Ramos (cell line): ENCODE data around the gene MFAP4.

Experiments used
- in situ Hi-C: fragments of 300-500 bp; cut with MboI; formaldehyde crosslinking; loops from one replicate; pipeline ENCODE4 v1.14.3; 2022; ENCODE audit warnings: low sequenced_read_pairs; ENCODE audit not compliant: unreplicated experiment

The MFAP4 gene, protein sequence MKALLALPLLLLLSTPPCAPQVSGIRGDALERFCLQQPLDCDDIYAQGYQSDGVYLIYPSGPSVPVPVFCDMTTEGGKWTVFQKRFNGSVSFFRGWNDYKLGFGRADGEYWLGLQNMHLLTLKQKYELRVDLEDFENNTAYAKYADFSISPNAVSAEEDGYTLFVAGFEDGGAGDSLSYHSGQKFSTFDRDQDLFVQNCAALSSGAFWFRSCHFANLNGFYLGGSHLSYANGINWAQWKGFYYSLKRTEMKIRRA

DNA sequence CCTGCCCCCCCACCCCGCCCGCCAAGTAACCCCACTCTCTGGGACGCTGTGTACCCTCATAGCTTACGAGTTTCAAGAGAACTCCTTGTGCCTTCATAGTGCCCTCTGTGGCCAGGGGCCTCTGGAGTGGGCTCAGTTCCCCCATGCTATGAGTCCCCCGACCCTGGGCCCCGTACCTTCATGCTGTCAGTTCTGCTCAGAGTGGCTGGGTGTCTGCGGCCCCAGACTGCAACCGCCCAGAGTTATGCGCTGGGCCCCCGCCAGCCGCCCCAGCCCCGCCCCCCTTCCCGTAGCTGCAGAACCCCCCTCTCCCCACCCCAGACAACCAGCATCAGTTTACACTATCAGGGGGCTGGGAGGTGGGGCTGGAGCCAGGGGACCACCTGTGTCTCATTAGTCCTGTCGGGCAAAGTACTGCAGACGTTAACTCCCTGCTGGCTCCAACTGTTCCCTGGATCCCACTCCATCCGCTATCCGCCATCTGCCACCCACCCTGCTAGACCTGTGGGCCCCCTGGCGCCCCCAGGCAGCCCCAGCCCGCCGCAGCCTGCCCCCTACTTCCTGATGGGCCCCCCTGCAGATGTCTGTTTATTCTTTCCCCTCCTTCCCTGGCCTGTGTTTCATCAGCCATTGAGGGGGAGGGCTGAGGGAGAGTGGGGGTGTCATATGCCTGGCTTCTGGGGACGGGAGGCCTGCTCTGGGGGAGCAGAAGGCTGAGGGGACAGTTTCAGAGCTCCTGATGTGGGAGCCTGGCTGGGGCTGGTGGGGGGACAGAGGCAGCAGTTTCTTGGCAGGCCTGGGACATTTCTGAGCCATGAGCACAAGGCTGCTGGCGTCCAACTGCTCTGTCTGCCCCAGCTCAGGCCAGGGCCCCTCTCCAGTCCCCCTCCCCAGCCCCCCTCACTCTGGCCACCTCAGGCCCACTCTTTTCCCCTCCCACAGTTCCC is at the start of gene MFAP4:
TSS of gene MFAP4 (minus strand) at position 217 of the 947 bp plus-strand sequence. CDS start at position 182, 35 bp downstream.
- in situ Hi-C loops = no loop called here

DNA sequence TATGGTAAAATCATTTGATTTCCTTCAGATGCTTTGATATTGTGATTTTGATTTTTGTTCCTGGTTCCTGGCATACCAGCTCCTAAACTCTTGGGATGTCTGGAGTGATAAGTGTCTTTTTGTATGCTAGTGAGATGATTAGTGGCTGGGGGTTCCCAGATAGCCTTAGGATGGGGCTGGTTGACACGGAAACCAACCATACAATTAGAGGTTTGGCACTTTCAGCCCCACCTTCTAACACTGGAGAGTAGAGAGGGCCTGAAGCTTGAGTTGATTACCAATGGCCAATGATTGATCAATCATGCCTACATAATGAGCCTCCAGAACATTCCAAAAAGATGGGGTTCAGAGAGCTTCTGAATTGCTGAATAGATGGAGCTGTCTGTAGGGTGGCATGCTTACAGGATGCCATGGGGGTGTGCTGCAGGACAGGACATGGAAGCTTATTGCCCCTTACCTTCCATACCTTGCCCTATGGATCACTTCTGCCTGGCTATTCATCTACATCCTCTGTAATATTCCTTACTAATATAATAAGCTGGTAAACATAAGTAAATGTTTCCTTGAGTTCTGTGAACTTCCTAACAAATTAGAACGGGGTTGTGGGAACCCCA is 46.8 kb upstream of the MFAP4 start:
- in situ Hi-C loops = no loop called here

DNA sequence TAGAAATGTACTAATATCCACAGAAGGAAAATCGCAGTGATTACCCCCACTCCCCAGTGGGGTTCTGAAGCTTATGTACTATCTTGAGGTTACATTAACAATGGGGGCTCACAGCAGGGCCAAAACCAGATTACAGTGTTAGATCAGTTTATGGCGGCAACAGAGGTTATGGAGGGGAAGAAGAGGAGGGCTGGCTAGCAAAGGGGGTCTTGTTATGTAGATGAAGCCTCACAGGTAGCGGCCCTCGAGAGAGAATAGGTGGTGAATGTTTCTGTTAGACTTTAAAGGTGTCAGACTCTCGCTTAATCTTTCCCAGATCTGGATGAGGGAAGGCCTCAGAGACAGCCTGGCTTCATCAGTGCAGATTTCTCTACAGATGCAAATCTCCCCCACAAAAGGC is 46.3 kb upstream of the MFAP4 start:
- in situ Hi-C loops = no loop called here

DNA sequence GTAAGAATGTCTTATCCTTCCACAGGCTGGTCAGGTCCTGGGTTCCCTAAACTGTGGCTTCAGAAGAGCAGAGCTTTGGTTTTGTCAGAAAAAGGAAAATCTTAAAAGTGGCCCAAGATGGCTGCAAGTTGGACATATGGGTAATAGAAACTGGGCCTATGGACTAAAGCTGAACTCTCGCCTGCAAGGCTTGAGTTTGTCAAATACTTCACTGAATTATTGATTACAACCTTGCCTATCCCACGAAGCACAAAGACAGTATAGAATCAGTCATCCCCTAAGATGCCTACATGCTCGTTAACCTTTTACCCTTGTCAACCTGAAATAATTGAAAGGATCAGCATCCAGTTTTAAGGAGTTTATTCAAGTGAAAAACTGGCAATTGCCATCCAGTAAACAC is 44.7 kb upstream of the MFAP4 start:
- in situ Hi-C loops = no loop called here

DNA sequence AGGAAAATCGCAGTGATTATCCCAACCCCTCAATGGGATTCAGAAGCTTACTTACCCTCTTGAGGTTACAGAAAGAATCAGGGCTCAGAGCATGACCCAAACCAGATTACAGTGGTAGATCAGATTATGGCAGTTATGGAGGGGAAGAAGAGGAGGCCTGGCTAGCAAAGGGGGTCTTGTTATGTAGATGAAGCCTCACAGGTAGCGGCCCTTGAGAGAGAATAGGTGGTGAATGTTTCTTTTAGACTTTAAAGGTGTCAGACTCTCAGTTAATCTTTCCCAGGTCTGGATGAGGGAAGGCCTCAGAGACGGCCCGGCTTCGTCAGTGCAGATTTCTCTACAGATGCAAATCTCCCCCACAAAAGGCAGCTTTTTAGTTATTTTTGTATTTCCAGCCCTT is 39.6 kb upstream of the MFAP4 start:
- in situ Hi-C loops = no loop called here

DNA sequence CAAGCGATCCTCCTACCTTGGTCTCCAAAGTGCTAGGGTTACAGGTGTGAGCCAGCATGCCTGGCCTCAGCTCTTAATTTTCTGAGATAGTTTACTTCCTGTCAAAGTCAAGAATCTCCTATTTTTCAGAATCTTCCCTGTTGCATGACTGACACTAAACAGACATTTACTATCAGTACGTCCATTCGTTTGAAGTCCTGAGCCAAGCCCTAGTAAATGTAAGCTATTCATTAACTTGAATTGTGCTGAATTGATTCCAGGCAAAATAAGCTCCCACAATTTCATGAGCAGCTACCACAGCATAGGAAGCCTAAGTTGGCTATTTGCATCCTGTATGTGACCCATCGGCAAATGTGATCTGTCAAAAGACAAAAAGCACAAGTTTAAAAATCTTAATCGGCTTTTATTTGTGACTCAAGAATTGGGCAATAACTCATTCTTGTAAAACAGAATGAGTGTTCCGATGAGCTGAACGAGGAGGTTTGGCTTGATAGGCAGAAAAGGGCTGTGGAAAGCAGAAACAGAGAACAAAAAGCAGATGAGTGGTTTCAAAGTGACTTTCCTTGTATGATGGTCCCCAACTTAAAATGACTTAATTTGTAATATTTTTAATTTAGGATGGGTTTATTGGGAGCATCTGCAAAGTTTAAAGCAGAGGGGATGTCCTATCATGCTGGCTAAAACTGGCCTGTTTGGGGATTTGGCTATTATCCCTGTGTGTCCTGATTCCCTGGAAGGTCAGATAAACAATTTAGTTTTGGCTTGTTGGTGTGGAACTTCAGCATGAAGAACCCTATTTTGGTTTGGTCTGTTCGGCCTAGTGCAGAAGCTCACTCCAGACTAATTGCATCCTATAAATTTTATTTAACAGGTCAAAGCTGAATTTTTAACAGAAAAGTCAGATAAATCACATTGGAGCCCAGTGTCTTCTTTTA is 38.2 kb upstream of the MFAP4 start:
- in situ Hi-C loops = no loop called here

DNA sequence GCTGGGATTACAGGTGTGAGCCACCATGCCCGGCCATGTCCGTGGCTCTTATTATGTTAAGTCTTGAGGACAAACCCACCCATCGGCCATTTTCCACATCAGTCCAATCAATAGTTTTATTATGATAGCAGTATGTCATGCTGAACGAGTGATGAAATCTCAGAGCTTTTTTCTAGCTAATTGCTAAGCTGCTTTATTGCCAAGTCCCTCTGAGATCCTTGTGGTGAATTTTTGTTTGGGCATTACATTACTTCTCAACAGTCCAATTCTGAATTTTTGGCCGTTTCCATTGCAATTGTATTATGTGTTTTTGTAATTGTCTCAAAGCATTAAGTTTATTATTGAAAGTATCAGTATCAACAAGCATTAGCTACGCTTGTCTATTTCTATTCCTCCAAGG is 34.9 kb upstream of the MFAP4 start:
- in situ Hi-C loops = no loop called here

DNA sequence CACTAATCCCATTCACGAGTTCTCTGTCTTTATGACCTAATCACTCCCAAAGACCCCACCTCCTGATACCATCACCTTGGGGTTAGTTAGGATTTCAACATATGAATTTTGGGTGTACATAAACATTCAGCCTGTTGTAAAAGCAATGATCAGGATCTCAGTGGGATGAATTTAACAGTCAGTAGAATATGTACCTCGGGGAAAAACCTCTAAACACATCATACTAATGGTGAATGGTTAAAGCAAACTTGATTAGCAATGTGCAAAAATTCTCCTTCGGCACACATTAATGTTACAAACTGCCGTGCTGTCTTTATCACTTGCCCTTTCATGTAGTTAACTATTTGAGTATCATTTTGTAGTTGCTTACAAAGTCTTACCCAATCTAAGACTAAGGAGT is 34.2 kb upstream of the MFAP4 start:
- in situ Hi-C loops = no loop called here

DNA sequence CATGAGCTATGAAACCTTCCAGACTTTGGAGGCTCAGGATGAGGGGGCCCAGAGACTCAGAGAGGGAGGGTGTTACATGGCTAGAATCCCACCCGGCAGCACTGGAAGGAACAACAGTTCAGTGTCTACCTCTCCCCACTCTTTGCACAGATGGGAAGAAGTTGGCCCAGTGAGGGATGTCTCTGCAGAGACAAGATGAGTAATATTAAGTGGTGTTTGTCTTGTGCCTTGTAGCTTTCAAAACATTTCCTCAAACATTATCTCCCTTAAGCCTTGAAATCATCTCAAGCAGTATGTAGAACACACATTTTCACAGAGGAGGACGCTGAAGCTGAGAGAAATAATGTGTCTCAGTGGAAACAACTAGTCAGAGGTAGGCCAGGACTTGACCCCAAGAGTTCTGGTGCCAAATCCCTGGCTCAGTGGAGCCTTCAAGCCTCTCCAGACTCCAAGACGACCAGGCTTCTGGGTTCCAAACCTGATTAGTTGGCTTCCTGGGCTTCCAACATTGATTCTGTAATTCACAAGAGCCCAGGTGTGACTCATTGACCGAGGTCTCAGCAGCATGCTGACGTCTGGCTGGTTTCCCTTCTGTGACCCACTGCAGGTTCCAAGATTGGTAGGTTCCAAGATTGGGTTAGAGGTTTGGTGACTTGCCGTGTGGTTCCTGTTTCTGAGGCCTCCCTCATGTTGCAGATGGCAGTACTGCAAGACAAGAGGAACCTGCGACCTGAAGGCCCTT is 31.4 kb upstream of the MFAP4 start:
- in situ Hi-C loops = no loop called here

DNA sequence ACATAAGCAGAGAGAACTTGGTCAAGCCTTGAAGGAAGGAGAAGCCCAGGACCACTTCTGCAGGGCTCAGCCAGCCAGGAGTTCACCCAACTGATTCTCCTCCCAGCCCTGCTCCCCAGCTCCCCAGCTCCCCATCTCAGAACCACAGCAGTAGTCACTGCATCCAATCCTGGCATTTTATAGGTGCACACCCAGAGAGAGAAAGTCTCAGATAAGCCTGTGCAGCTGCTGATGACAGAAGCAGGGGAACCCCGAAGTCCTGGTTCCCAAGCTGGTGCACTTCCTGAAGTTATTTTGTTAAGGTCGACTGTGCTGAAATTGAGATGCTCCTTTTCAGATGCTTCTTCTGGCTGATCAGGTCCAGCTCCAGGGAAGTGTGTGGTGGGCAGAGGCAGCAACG is 30.6 kb upstream of the MFAP4 start:
- in situ Hi-C loops = no loop called here

DNA sequence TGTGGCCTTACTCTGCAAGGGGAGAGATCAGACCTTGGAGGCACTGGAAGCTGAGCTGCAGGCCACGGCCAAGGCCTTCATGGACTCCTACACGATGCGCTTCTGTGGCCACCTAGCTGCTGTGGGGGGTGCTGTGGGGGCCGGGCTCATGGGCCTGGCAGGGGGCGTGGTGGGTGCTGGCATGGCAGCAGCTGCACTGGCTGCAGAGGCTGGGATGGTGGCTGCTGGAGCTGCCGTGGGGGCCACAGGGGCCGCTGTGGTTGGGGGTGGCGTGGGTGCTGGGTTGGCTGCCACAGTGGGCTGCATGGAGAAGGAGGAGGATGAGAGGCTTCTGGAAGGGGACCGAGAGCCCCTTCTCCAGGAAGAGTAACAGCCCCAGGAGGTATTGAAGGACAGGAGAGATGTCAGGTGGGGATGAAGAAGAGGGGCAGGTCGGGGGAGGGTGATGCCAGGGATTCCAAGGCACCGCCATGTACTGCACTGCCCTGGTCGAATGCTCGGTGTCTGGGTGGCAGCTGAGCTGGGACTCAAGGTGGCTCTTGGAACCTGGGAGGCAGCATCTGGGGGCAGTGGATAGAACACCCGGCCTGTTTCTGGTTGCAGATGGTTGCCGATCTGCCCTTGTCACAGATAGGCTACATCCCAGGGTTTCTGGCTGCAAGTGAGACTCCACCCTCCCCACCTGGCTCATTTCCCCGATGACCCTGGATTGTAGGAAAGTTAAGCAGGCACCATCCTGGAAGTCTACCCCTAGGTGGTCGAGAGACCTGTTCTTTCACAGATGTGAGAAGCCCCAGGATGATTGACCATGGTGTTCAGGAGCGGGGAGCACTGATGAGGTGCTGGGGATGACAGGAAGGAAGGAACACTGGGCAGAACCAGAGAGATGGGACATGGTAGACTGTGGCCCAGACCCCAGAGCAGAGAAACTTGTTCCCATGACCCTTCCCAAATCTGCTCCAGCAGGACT is 29.1 kb upstream of the MFAP4 start:
- in situ Hi-C loops = no loop called here

DNA sequence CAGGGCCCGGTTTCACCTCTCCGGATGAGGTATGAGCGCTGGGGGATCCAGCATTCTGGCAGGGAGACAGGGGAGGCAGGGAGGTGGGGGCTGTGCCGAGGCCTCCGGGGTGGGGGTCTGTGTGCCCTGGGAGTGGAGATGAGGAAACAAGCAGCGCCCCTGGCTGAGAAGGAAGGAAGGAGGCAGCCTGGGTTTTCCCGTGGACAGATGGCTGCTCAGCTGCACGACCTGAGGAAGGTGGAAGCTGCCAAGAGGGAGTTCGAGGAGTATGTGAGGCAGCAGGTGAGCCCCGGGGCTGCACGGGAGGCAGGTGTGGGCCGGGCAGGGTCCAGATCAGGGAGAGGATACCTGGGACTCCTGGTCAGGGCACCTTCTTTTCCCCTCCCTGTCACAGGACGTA is 28.3 kb upstream of the MFAP4 start:
- in situ Hi-C loops = no loop called here

DNA sequence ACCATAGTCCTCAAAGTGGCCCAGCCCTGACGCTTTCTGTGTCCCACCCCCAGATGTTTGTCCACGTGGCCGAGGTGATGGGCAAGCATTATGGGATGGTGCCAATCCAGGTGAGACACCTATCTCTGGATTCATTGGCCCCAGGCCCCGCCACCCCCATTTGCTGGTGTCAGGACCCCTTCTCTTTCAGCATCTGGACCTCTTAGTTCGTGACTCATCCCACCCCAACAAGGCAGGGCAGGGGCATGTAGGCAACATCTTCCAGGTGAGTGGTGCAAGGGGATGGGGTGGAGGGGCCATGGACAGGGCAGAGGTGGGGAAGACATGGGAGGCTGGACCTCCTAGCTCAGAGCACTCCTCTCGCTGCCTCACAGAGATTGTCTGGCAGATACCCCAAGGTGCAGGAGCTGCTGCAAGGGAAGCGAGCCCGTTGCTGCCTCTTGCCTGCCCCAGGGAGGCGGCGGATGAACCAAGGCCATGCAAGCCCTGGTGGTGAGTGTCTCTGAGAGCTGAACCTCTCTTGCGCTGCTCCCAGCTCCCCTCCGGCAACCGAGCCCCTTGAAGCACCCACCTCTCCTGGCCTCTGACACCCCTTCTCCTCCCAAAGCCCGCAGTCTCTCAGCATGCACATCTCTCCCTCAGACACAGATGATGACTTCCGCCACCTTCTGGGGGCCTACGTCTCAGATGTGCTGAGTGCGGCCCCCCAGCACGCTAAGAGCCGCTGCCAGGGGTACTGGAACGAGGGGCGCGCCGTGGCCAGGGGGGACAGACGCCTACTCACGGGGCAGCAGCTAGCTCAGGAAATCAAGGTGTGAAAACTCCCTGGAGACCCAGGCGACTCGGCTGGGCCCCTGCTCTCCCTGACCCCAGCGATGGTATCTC is 27.6 kb upstream of the MFAP4 start:
- in situ Hi-C loops = no loop called here

DNA sequence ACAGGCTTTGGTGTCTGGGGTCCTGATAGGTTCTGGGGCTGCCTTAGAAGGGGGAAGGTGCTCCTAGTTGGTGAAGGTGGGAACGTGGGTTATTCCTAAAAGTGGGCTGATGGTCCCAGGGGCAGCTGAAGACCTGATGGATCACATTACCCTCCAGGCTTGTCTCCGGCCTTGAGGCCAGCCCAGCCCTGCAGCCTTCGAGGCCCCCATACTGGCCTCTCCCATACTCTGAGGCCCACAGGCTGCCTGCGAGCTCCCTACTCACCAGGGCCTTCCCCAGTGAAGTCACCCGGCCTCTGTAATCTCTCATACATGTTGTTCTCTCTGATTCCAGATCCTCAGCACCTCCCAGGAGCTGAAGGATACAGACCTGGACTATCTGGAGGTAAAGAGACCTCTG is 26.8 kb upstream of the MFAP4 start:
- in situ Hi-C loops = no loop called here

DNA sequence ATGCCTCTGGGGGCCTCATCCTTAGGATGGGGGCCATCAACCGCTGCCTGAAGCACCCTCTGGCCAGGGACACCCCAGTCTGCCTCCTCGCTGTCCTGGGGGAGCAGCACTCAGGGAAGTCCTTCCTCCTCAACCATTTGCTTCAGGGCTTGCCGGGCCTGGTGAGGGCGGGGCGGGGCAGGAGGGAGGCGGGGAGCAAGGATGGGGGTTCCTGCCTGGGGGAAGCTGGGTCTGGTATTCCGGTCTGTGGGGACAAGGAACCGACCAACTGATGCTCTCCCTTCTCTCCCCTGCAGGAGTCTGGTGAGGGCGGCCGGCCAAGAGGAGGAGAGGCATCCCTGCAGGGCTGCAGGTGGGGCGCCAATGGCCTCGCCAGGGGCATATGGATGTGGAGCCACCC is 26.0 kb upstream of the MFAP4 start:
- in situ Hi-C loops = no loop called here

DNA sequence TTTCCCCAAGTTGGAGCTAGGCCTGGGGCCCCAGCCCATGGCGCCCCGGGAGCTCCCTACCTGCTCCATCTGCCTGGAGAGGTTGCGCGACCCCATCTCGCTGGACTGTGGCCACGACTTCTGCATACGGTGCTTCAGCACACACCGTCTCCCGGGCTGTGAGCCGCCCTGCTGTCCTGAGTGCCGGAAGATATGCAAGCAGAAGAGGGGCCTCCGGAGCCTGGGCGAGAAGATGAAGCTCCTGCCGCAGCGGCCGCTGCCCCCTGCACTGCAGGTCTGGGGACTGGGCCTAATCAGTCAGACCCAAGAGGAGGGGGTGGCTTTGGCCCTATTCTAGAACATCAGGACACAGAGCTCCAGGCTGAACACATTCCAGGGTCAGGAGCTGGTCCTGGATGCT is 25.5 kb upstream of the MFAP4 start:
- in situ Hi-C loops = no loop called here

DNA sequence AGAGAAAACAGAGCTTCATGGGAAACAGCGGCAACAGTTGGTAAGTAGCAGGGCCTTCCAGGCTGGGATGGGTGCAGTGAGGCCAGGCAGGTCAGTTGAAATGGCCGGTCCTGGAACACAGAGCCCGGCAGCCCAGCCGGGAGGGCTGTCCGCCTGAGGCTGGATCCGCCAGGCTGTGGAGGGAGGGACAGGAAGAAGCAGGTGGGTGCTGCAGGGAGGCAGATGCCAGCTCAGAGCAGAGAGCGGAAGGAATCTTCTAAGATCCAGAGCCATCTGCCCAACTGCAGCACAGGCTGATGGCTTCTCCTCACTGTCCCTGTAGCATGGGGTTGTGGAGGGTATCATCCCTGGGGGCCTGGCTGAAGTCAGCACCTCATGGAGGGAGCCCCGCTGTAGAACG is 24.6 kb upstream of the MFAP4 start:
- in situ Hi-C loops = no loop called here
